ENCODE results near the gene LIN54. TPM values are rescaled to one million over a fixed set of nuclear protein-coding genes. Genes with fewer than 3 reads are reported as not detected.

Gene LIN54
- total and polyA plus RNA-seq, 9 of the 15 experiments (the other 6 are each of a cell fraction or from before 2014, with no cell fraction given) = 2.2 to 22.5 (median 15.8) TPM

GRCh38 chr4:83013420-83013867, 2.8 kb upstream of the LIN54 start (continued):
- TF ChIP-seq YY1 (IDR thresholded peaks at IDR 0.05; ENCODE audit: borderline replicate concordance in 1 of 3, control insufficient read depth in 1 of 3, extremely low read depth in 1 of 3, insufficient read depth in 3 of 3, insufficient read length in 1 of 3, insufficient replicate concordance in 2 of 3, low read depth in 1 of 3, low read length in 2 of 3) (peak in 1 of 3 experiments; percentile 22), MEF2A (IDR thresholded peaks at IDR 0.05; ENCODE audit: control insufficient read depth, low read depth, low read length) (no peak), LEF1 (IDR thresholded peaks at IDR 0.05) (peak; percentile 14; the same call in 1 of the 2 replicates), EP400 (IDR thresholded peaks at IDR 0.05) (peak; percentile 19), CBFA2T2 (conservative IDR thresholded peaks at IDR 0.05) (no peak), MLLT1 (IDR thresholded peaks at IDR 0.05) (peak in 1 of 2 experiments; percentile 7; a peak in 1 of 4 replicates), DPF2 (IDR thresholded peaks at IDR 0.05) (0 out of 2 replicates have a peak, but pooled peaks have one; percentile 37), CEBPB (tag; IDR thresholded peaks at IDR 0.05) (peak; percentile 77), BACH1 (tag; IDR thresholded peaks at IDR 0.05) (peak; percentile 20; the same call in 1 of the 2 replicates), NR2C1 (IDR thresholded peaks at IDR 0.05) (0 out of 2 replicates have a peak, but pooled peaks have one; percentile 17), NR2C1 (tag; IDR thresholded peaks at IDR 0.05) (no peak), ILF3 (IDR thresholded peaks at IDR 0.05; ENCODE audit: borderline replicate concordance) (0 out of 2 replicates have a peak, but pooled peaks have one; percentile 52)
- TF ChIP-seq, protein P1, sequence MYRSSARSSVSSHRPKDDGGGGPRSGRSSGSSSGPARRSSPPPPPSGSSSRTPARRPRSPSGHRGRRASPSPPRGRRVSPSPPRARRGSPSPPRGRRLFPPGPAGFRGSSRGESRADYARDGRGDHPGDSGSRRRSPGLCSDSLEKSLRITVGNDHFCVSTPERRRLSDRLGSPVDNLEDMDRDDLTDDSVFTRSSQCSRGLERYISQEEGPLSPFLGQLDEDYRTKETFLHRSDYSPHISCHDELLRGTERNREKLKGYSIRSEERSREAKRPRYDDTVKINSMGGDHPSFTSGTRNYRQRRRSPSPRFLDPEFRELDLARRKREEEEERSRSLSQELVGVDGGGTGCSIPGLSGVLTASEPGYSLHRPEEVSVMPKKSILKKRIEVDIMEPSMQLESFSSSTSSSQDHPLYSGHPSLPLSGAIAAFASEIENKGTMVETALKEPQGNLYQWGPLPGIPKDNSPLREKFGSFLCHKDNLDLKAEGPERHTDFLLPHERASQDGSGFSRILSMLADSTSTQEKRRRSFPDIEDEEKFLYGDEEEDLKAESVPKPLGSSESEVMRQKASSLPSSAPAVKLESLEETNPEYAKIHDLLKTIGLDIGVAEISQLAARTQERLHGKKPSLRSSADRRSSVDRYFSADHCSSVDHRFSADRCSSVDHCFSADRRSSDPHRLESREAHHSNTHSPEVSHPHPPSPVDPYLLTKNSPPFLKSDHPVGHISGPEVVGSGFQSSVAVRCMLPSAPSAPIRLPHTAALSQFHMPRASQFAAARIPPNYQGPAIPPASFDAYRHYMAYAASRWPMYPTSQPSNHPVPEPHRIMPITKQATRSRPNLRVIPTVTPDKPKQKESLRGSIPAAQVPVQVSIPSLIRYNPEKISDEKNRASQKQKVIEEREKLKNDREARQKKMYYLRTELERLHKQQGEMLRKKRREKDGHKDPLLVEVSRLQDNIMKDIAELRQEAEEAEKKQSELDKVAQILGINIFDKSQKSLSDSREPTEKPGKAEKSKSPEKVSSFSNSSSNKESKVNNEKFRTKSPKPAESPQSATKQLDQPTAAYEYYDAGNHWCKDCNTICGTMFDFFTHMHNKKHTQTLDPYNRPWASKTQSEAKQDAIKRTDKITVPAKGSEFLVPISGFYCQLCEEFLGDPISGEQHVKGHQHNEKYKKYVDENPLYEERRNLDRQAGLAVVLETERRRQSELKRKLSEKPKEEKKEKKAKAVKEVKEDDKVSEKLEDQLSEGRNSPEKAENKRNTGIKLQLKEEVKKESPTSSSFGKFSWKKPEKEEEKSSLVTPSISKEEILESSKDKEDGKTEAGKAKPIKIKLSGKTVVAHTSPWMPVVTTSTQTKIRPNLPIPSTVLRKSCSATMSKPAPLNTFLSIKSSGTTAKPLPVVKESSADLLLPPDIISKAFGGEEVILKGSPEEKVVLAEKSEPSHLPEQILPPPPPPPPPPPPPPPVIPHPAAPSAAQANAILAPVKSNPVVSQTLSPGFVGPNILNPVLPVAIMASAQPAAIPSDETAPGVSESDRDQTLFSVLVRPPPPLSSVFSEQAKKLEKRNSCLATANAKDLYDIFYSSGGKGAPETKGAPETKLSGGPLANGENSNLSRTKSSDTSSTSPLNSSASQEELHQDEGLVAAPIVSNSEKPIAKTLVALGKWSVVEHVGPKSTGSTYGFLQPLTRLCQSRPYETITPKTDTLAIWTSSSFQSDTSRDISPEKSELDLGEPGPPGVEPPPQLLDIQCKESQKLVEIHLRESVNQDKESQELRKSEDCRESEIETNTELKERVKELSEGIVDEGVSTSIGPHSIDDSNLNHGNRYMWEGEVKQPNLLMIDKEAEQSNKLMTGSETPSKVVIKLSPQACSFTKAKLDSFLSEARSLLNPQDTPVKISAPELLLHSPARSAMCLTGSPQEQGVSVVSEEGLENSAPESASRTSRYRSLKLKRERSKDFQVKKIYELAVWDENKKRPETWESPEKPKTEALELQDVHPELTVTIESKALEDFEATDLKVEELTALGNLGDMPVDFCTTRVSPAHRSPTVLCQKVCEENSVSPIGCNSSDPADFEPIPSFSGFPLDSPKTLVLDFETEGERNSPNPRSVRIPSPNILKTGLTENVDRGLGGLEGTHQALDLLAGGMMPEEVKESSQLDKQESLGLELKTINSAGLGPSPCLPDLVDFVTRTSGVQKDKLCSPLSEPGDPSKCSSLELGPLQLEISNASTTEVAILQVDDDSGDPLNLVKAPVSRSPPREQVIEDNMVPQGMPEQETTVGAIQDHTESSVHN (IDR thresholded peaks at IDR 0.05; ENCODE audit: borderline replicate concordance in 1 of 2, low read depth in 1 of 2) = peak in 1 of 2 experiments; percentile 93; a peak in 1 of 4 replicates
- TF ChIP-seq, protein P2, sequence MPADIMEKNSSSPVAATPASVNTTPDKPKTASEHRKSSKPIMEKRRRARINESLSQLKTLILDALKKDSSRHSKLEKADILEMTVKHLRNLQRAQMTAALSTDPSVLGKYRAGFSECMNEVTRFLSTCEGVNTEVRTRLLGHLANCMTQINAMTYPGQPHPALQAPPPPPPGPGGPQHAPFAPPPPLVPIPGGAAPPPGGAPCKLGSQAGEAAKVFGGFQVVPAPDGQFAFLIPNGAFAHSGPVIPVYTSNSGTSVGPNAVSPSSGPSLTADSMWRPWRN (IDR thresholded peaks at IDR 0.05; ENCODE audit: low read depth) = 0 out of 2 replicates have a peak, but pooled peaks have one; percentile 13
- TF ChIP-seq, protein P3, sequence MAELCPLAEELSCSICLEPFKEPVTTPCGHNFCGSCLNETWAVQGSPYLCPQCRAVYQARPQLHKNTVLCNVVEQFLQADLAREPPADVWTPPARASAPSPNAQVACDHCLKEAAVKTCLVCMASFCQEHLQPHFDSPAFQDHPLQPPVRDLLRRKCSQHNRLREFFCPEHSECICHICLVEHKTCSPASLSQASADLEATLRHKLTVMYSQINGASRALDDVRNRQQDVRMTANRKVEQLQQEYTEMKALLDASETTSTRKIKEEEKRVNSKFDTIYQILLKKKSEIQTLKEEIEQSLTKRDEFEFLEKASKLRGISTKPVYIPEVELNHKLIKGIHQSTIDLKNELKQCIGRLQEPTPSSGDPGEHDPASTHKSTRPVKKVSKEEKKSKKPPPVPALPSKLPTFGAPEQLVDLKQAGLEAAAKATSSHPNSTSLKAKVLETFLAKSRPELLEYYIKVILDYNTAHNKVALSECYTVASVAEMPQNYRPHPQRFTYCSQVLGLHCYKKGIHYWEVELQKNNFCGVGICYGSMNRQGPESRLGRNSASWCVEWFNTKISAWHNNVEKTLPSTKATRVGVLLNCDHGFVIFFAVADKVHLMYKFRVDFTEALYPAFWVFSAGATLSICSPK (IDR thresholded peaks at IDR 0.05; ENCODE audit: borderline replicate concordance) = no peak
